Naive B cell (primary cell): ENCODE results near the gene ZFP42. TPM values are rescaled to one million over a fixed set of nuclear protein-coding genes. Genes with fewer than 3 reads are reported as not detected.
"Not testable (repeated sequence)": the region's sequence is repeated elsewhere in the genome, so short reads cannot be mapped to it uniquely, and the experiment has no call there.

Experiments
- ATAC-seq, 2 donors: fragments of 150-1000 bp; cut with Tn5 transposase; 2 replicates each; pipeline ENCODE4 v1.10.0; 2021; ENCODE audit warnings: low read depth in 2 of 2, mild to moderate bottlenecking in 2 of 2, moderate library complexity in 2 of 2
- DNase-seq: peaks from one replicate; pipeline ENCODE4 v3.0.0; 2022
- H3K27ac Mint-ChIP-seq, 6 donors: one replicate each; pipeline ENCODE4 v1.8.0; 2020 to 2022; ENCODE audit warnings: mild to moderate bottlenecking in 6 of 6, mixed read lengths in 6 of 6, moderate library complexity in 5 of 6, inconsistent platforms in 2 of 6
- H3K27me3 Mint-ChIP-seq, 3 donors: one replicate each; pipeline ENCODE4 v1.8.0; 2021 to 2022; ENCODE audit warnings: mixed read lengths in 3 of 3, mild to moderate bottlenecking in 1 of 3
- H3K36me3 Mint-ChIP-seq, 2 donors: one replicate each; pipeline ENCODE4 v1.8.0; 2020 to 2022; ENCODE audit warnings: mixed read lengths in 2 of 2, inconsistent platforms in 1 of 2, mild to moderate bottlenecking in 1 of 2
- H3K4me1 Mint-ChIP-seq, 3 donors: one replicate each; pipeline ENCODE4 v1.8.0; 2020 to 2022; ENCODE audit warnings: mixed read lengths in 3 of 3, inconsistent platforms in 1 of 3, mild to moderate bottlenecking in 1 of 3, moderate library complexity in 1 of 3
- H3K4me3 Mint-ChIP-seq, 8 donors: one replicate each; pipeline ENCODE4 v1.8.0; 2020 to 2022; ENCODE audit warnings: mild to moderate bottlenecking in 8 of 8, mixed read lengths in 8 of 8, moderate library complexity in 8 of 8, inconsistent platforms in 2 of 8
- H3K9me3 Mint-ChIP-seq, 7 donors: one replicate each; pipeline ENCODE4 v1.8.0; 2020 to 2022; ENCODE audit warnings: mixed read lengths in 7 of 7, mild to moderate bottlenecking in 5 of 7, inconsistent platforms in 2 of 7, moderate library complexity in 1 of 7
- polyA plus RNA-seq, 6 donors: library from polyadenylated mRNA; unstranded; fragments of 300-500 nt; fragmentation: Illumina TruSeq; gene quantifications; one replicate each; pipeline ENCODE4 v1.2.3, GENCODE V29; 2021; ENCODE audit warnings: low read depth in 6 of 6

ZFP42 gene
- not detected for polyA plus RNA-seq

- Mint-ChIP-seq H3K9me3 (peaks cover 4 to 25% (median 13%) of the 10 kb centered on the region in 7 donors), H3K4me3 (no peak within 1 kb of the TSS), H3K36me3 (no peaks in the 10 kb centered on the region), H3K27me3 (peaks cover 0 to 18% (median 0%) of the 10 kb centered on the region in 3 donors), H3K4me1 (no peaks in the 10 kb centered on the region), H3K27ac (no peak within 1 kb of the TSS)
- ATAC-seq (no peak), DNase-seq (no peak)
Measured at GRCh38 chr4:187995322-187996207, at the start of gene ZFP42. TSS of gene ZFP42 (plus strand) at chr4:187995771. CDS start at chr4:188002808, 7,037 bp downstream.

GRCh38 chr4:187961171-187961570 lies 34.4 kb upstream of the ZFP42 start:
- H3K27ac Mint-ChIP-seq: no peak overlapping the region
- ATAC-seq (no peak), DNase-seq (no peak)
- no peak overlapping the region for H3K4me3 Mint-ChIP-seq
- no peaks in the 10 kb centered on the region for H3K27me3 Mint-ChIP-seq
- no peaks in the 10 kb centered on the region for H3K4me1 Mint-ChIP-seq
- H3K36me3 Mint-ChIP-seq: no peaks in the 10 kb centered on the region
- H3K9me3 Mint-ChIP-seq: peaks cover 0 to 19% (median 3%) of the 10 kb centered on the region in 7 donors

GRCh38 chr4:187961961-187962360 lies 33.6 kb upstream of the ZFP42 start:
- Mint-ChIP-seq H3K27ac (no peak overlapping the region), H3K4me1 (no peaks in the 10 kb centered on the region), H3K36me3 (no peaks in the 10 kb centered on the region), H3K4me3 (no peak overlapping the region), H3K27me3 (no peaks in the 10 kb centered on the region), H3K9me3 (peaks cover 0 to 15% (median 3%) of the 10 kb centered on the region in 7 donors)
- DNase-seq (no peak), ATAC-seq (no peak)

- Mint-ChIP-seq H3K27me3 (no peaks in the 10 kb centered on the region), H3K4me1 (no peaks in the 10 kb centered on the region), H3K36me3 (no peaks in the 10 kb centered on the region), H3K4me3 (no peak overlapping the region), H3K9me3 (peaks cover 0 to 8% (median 4%) of the 10 kb centered on the region in 7 donors), H3K27ac (no peak overlapping the region)
- ATAC-seq (no peak), DNase-seq (no peak)
Measured at GRCh38 chr4:187962926-187963325, 32.6 kb upstream of the ZFP42 start.

GRCh38 chr4:187965726-187966125 lies 29.8 kb upstream of the ZFP42 start:
- H3K27ac Mint-ChIP-seq: no peak overlapping the region
- H3K4me1 Mint-ChIP-seq: no peaks in the 10 kb centered on the region
- no peak overlapping the region for H3K4me3 Mint-ChIP-seq
- no peaks in the 10 kb centered on the region for H3K36me3 Mint-ChIP-seq
- peaks cover 0 to 11% (median 4%) of the 10 kb centered on the region in 7 donors for H3K9me3 Mint-ChIP-seq
- no peaks in the 10 kb centered on the region for H3K27me3 Mint-ChIP-seq
- DNase-seq (no peak), ATAC-seq (no peak)

GRCh38 chr4:187972135-187972534 lies 23.4 kb upstream of the ZFP42 start:
- DNase-seq (no peak), ATAC-seq (no peak)
- Mint-ChIP-seq H3K4me3 (no peak overlapping the region), H3K27ac (no peak overlapping the region), H3K4me1 (no peaks in the 10 kb centered on the region), H3K36me3 (no peaks in the 10 kb centered on the region), H3K9me3 (peaks cover 0 to 12% (median 4%) of the 10 kb centered on the region in 7 donors), H3K27me3 (no peaks in the 10 kb centered on the region)

- DNase-seq: no peak
- ATAC-seq: no peak
- Mint-ChIP-seq H3K4me3 (no peak overlapping the region), H3K4me1 (no peaks in the 10 kb centered on the region), H3K27me3 (no peaks in the 10 kb centered on the region), H3K36me3 (no peaks in the 10 kb centered on the region), H3K9me3 (peaks cover 8 to 47% (median 25%) of the 10 kb centered on the region in 7 donors), H3K27ac (no peak overlapping the region)
Measured at GRCh38 chr4:187983746-187984145, 11.8 kb upstream of the ZFP42 start.

GRCh38 chr4:187992971-187993370 lies 2.6 kb upstream of the ZFP42 start:
- peaks cover 4 to 25% (median 15%) of the 10 kb centered on the region in 7 donors for H3K9me3 Mint-ChIP-seq
- H3K36me3 Mint-ChIP-seq: no peaks in the 10 kb centered on the region
- no peak for DNase-seq
- no peak overlapping the region for H3K27ac Mint-ChIP-seq
- peaks cover 0 to 18% (median 0%) of the 10 kb centered on the region in 3 donors for H3K27me3 Mint-ChIP-seq
- no peak for ATAC-seq
- no peak overlapping the region for H3K4me3 Mint-ChIP-seq
- H3K4me1 Mint-ChIP-seq: no peaks in the 10 kb centered on the region

- Mint-ChIP-seq H3K27me3 (peaks cover 0 to 18% (median 0%) of the 10 kb centered on the region in 3 donors), H3K4me3 (no peak overlapping the region), H3K4me1 (no peaks in the 10 kb centered on the region), H3K36me3 (no peaks in the 10 kb centered on the region), H3K9me3 (peaks cover 4 to 25% (median 15%) of the 10 kb centered on the region in 7 donors), H3K27ac (no peak overlapping the region)
- ATAC-seq (no peak), DNase-seq (no peak)
Measured at GRCh38 chr4:187993827-187994226, 1.7 kb upstream of the ZFP42 start.

GRCh38 chr4:187996502-187997177 lies 1.1 kb downstream of the ZFP42 start:
- H3K4me1 Mint-ChIP-seq: no peaks in the 10 kb centered on the region
- H3K27me3 Mint-ChIP-seq: peaks cover 0 to 18% (median 0%) of the 10 kb centered on the region in 3 donors
- no peaks in the 10 kb centered on the region for H3K36me3 Mint-ChIP-seq
- no peak overlapping the region for H3K27ac Mint-ChIP-seq
- peaks cover 4 to 29% (median 13%) of the 10 kb centered on the region in 7 donors for H3K9me3 Mint-ChIP-seq
- ATAC-seq: no peak
- H3K4me3 Mint-ChIP-seq: no peak overlapping the region
- no peak for DNase-seq

GRCh38 chr4:187997991-187998390 lies 2.4 kb downstream of the ZFP42 start:
- ATAC-seq: not testable (repeated sequence)
- H3K9me3 Mint-ChIP-seq: peaks cover 4 to 29% (median 13%) of the 10 kb centered on the region in 7 donors

GRCh38 chr4:187999406-187999932 lies 3.9 kb downstream of the ZFP42 start:
- H3K4me3 Mint-ChIP-seq: peak overlapping the region in 1 of 8 donors; percentile 9
- no peaks in the 10 kb centered on the region for H3K4me1 Mint-ChIP-seq
- H3K36me3 Mint-ChIP-seq: no peaks in the 10 kb centered on the region
- DNase-seq (no peak), ATAC-seq (no peak)
- H3K27ac Mint-ChIP-seq: no peak overlapping the region
- peaks cover 0 to 29% (median 7%) of the 10 kb centered on the region in 7 donors for H3K9me3 Mint-ChIP-seq
- H3K27me3 Mint-ChIP-seq: peaks cover 0 to 18% (median 0%) of the 10 kb centered on the region in 3 donors

More at GRCh38 chr4:187997991-187998390, 2.4 kb downstream of the ZFP42 start:
- H3K27ac Mint-ChIP-seq, H3K36me3 Mint-ChIP-seq, H3K4me3 Mint-ChIP-seq, H3K4me1 Mint-ChIP-seq, DNase-seq: not testable (repeated sequence)
- H3K27me3 Mint-ChIP-seq: peaks cover 0 to 18% (median 0%) of the 10 kb centered on the region in 3 donors

GRCh38 chr4:188002323-188002722 lies 6.8 kb downstream of the ZFP42 start:
- H3K4me1 Mint-ChIP-seq: no peaks in the 10 kb centered on the region
- no peak overlapping the region for H3K4me3 Mint-ChIP-seq
- ATAC-seq (no peak), DNase-seq (no peak)
- peaks cover 0 to 4% (median 0%) of the 10 kb centered on the region in 3 donors for H3K27me3 Mint-ChIP-seq
- peaks cover 0 to 19% (median 2%) of the 10 kb centered on the region in 7 donors for H3K9me3 Mint-ChIP-seq
- H3K36me3 Mint-ChIP-seq: no peaks in the 10 kb centered on the region
- no peak overlapping the region for H3K27ac Mint-ChIP-seq
